Suprapubic skin (tissue), 4 donors: Measurements from ENCODE around the gene PRPF19.

ENCODE experiments used
- POLR2A ChIP-seq, 2 donors: fragments of 450-650 bp; IDR thresholded peaks; one replicate each; pipeline ENCODE4 v1.6.1; 2017; ENCODE audit warnings: antibody characterized with exemption in 2 of 2, mild to moderate bottlenecking in 2 of 2, moderate library complexity in 2 of 2
- POLR2AphosphoS5 ChIP-seq, 3 donors: sonication (generic); formaldehyde crosslinking; IDR thresholded peaks; one replicate each; pipeline ENCODE4 v1.6.1; 2017; ENCODE audit warnings: antibody characterized with exemption in 3 of 3
- TF ChIP-seq, protein P1 (sequence below), 2 donors: fragments of 200-600 bp in 1 of 2; fragments of 450-650 bp in 1 of 2; sonication (generic) in 1 of 2; IDR thresholded peaks; one replicate each; pipeline ENCODE4 v1.5.1; 2016 to 2019; ENCODE audit warnings: antibody characterized with exemption in 2 of 2, mild to moderate bottlenecking in 1 of 2, moderate library complexity in 1 of 2

DNA sequence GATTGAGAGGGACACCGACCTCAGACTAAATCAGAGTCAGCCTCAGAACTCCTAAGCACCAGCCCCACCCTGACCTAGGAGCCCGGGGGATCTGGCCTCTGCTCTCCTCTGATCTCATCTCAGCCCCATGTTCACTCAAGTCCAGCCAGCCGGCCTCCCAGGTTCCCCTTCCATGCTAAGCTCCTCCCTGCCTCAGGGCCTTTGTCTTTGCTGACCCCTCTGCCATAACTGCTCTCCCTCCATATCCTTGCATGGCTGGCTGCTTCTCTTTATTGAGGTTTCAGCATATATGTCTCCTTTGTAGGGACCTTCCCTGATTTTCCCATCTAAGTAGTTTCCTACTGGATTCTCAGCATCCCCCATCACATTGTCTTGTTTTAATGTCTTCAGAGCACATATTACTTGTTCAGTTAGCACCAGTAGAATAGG, 46.4 kb upstream of the PRPF19 start:
- TF ChIP-seq, protein P1, sequence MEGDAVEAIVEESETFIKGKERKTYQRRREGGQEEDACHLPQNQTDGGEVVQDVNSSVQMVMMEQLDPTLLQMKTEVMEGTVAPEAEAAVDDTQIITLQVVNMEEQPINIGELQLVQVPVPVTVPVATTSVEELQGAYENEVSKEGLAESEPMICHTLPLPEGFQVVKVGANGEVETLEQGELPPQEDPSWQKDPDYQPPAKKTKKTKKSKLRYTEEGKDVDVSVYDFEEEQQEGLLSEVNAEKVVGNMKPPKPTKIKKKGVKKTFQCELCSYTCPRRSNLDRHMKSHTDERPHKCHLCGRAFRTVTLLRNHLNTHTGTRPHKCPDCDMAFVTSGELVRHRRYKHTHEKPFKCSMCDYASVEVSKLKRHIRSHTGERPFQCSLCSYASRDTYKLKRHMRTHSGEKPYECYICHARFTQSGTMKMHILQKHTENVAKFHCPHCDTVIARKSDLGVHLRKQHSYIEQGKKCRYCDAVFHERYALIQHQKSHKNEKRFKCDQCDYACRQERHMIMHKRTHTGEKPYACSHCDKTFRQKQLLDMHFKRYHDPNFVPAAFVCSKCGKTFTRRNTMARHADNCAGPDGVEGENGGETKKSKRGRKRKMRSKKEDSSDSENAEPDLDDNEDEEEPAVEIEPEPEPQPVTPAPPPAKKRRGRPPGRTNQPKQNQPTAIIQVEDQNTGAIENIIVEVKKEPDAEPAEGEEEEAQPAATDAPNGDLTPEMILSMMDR (IDR thresholded peaks at IDR 0.05) = no peak
- no peak for TF ChIP-seq POLR2AphosphoS5 (IDR thresholded peaks at IDR 0.05)
- TF ChIP-seq POLR2A (IDR thresholded peaks at IDR 0.05) = no peak
